Measurements from ENCODE around the gene IDH2. TPM values are rescaled to one million over a fixed set of nuclear protein-coding genes. Genes with fewer than 3 reads are reported as not detected.

IDH2 gene
- total and polyA plus RNA-seq, 10 of the 15 experiments (the other 5 are each of a cell fraction or from before 2014, with no cell fraction given), result 2.3 to 358 (median 242) TPM

GRCh38 chr15:90106522-90107117 is 4.4 kb upstream of the IDH2 start (continued):
- TF ChIP-seq USF1 (IDR thresholded peaks at IDR 0.05; ENCODE audit: borderline replicate concordance, extremely low read length, insufficient read depth, low read depth, low read length) (no peak), STAT1 (conservative IDR thresholded peaks at IDR 0.05) (no peak), RFX5 (IDR thresholded peaks at IDR 0.05; ENCODE audit: low read depth, low read length) (no peak)

- peaks cover 7% of the 10 kb centered on the region; the same call in 1 of the 2 replicates for H3K4me1 ChIP-seq (ENCODE audit: control insufficient read depth, insufficient read depth, low read length)
- intact Hi-C loops (cut with micrococcal nuclease; ENCODE audit: unreplicated experiment) (no loop called here), in situ Hi-C loops (cut with MboI) (no loop called here)
- no peak for DNase-seq (ENCODE audit: low read depth, low spot score)
- ATAC-seq, result no peak
- ChIA-PET RAD21 (ENCODE audit: unreplicated experiment) (no interaction called here), CTCF (interaction anchor here (1.3 kb wide), 1 partner anchor 60 kb away, joined by 3 read pairs; no protein-coding TSS in a partner anchor), SMC1A (ENCODE audit: uncharacterized antibody, unreplicated experiment) (interaction anchor here (1.2 kb wide), 1 partner anchor 37 kb away, joined by 4 read pairs; no protein-coding TSS in a partner anchor), POLR2A (no interaction called here)
- H3K79me2 ChIP-seq (ENCODE audit: control insufficient read depth, insufficient read depth, low read length), result peaks cover 18% of the 10 kb centered on the region
- TF ChIP-seq MYB (IDR thresholded peaks at IDR 0.05; ENCODE audit: borderline replicate concordance, low read depth, low read length) (no peak), EZH2 (IDR thresholded peaks at IDR 0.05; ENCODE audit: borderline replicate concordance, control insufficient read depth, low read depth, low read length) (no peak), TBL1XR1 (IDR thresholded peaks at IDR 0.05; ENCODE audit: low read depth, low read length) (no peak), NFYB (IDR thresholded peaks at IDR 0.05; ENCODE audit: insufficient read depth, low read depth, low read length) (no peak), ATF3 (IDR thresholded peaks at IDR 0.05; ENCODE audit: borderline replicate concordance, extremely low read depth, low read depth, low read length) (no peak), SPI1 (IDR thresholded peaks at IDR 0.05; ENCODE audit: borderline replicate concordance, insufficient read depth, low read depth, low read length) (no peak), ZNF592 (IDR thresholded peaks at IDR 0.05) (no peak), USF1 (IDR thresholded peaks at IDR 0.05; ENCODE audit: borderline replicate concordance, extremely low read length, insufficient read depth, low read depth, low read length) (no peak), HDAC6 (IDR thresholded peaks at IDR 0.05; ENCODE audit: unreplicated experiment) (no peak), TAF1 (IDR thresholded peaks at IDR 0.05; ENCODE audit: borderline replicate concordance, low read depth, low read length) (no peak), MYC (IDR thresholded peaks at IDR 0.05; ENCODE audit: insufficient read depth, insufficient read length, insufficient replicate concordance, low read length, severe bottlenecking) (no peak), YY1 (IDR thresholded peaks at IDR 0.05; ENCODE audit: low read depth, low read length) (no peak), SREBF1 (IDR thresholded peaks at IDR 0.05; ENCODE audit: low read length) (no peak), RCOR1 (conservative IDR thresholded peaks at IDR 0.05; ENCODE audit: low read depth, low read length) (no peak)
- no peak overlapping the region for H3K4me3 ChIP-seq
- no peaks in the 10 kb centered on the region for H3K27me3 ChIP-seq (replicated peaks in 1 of 2; ENCODE audit: control insufficient read depth in 2 of 2, insufficient read depth in 2 of 2, low read length in 1 of 2)
- no peak for FAIRE-seq
- H4K20me1 ChIP-seq (ENCODE audit: control insufficient read depth, insufficient read depth), result no peaks in the 10 kb centered on the region
- no peak overlapping the region for H3K9ac ChIP-seq (ENCODE audit: control insufficient read depth, insufficient read depth, low read length)
- no peak overlapping the region for H2AFZ ChIP-seq (ENCODE audit: control insufficient read depth, low read depth, low read length)
- H3K9me3 ChIP-seq (replicated peaks; ENCODE audit: control insufficient read depth, insufficient read depth, low read length), result no peaks in the 10 kb centered on the region
- H3K27ac ChIP-seq (ENCODE audit: control insufficient read depth, insufficient read depth), result no peak overlapping the region
- no peak overlapping the region for H3K4me2 ChIP-seq (ENCODE audit: control insufficient read depth, insufficient read depth)
- BruUV-seq (replicated peaks), result no TSS peak
- 66% methylated on average over 7 of the region's 7 CpGs for WGBS (ENCODE audit: insufficient coverage, insufficient replicate concordance, low lambda C conversion rate, missing lambda C conversion rate)
- no peaks in the 10 kb centered on the region for H3K36me3 ChIP-seq (ENCODE audit: control insufficient read depth in 2 of 2, insufficient read depth in 2 of 2, low read length in 1 of 2)
Measured at GRCh38 chr15:90105521-90105920, 3.3 kb upstream of the IDH2 start.

All from GM12878 (cell line).